MCF 10A (cell line): ENCODE data around the gene BCR. TPM values are rescaled to one million over a fixed set of nuclear protein-coding genes. Genes with fewer than 3 reads are reported as not detected.
A peak's percentile ranks its signal among the peaks of the same experiment; 100 is the strongest.

Experiments
- BruUV-seq: library from RNA; stranded (reverse); fragments of 400-500 nt; replicated peaks from 2 replicates; lab custom pipeline; 2021; lab: Mats Ljungman, UMichigan
- CTCF ChIA-PET: fragments of 300-600 bp; sonication (Branson Sonifier 250); formaldehyde crosslinking; extraction: SDS; loops from one replicate; lab custom pipeline; 2021; ENCODE audit warnings: antibody characterized with exemption, inconsistent platforms; lab: Yijun Ruan, JAX
- POLR2A ChIA-PET: fragments of 300-600, 350-650 bp; sonication (Branson Sonifier 250); formaldehyde crosslinking; extraction: SDS; loops from one replicate; lab custom pipeline; 2020; ENCODE audit warnings: antibody characterized with exemption, inconsistent platforms; lab: Yijun Ruan, JAX
- DNase-seq: peaks from one replicate; pipeline ENCODE4 v3.0.0-alpha.2; 2018; ENCODE audit not compliant: unreplicated experiment
- H3K27ac Mint-ChIP-seq: one replicate; pipeline ENCODE4 v1.8.0; 2022; ENCODE audit warnings: mild to moderate bottlenecking, low read depth, mixed read lengths; ENCODE audit not compliant: unreplicated experiment
- H3K27me3 Mint-ChIP-seq: one replicate; pipeline ENCODE4 v1.8.0; 2022; ENCODE audit warnings: mixed read lengths; ENCODE audit not compliant: insufficient read depth, unreplicated experiment
- H3K36me3 Mint-ChIP-seq: one replicate; pipeline ENCODE4 v1.8.0; 2022; ENCODE audit warnings: mild to moderate bottlenecking, moderate library complexity, mixed read lengths; ENCODE audit not compliant: insufficient read depth, unreplicated experiment
- H3K4me1 Mint-ChIP-seq: one replicate; pipeline ENCODE4 v1.8.0; 2022; ENCODE audit warnings: mixed read lengths; ENCODE audit not compliant: insufficient read depth, unreplicated experiment
- H3K4me3 Mint-ChIP-seq: one replicate; pipeline ENCODE4 v1.8.0; 2022; ENCODE audit warnings: mild to moderate bottlenecking, moderate library complexity, mixed read lengths; ENCODE audit not compliant: unreplicated experiment
- H3K9me3 Mint-ChIP-seq: one replicate; pipeline ENCODE4 v1.8.0; 2022; ENCODE audit warnings: mixed read lengths; ENCODE audit not compliant: unreplicated experiment
- CTCF ChIP-seq: fragments of 200-600 bp; IDR thresholded peaks from one replicate; pipeline ENCODE4 v1.8.0; 2022; ENCODE audit warnings: antibody characterized with exemption, mild to moderate bottlenecking; ENCODE audit not compliant: unreplicated experiment
- intact Hi-C: fragments of 100-400 bp; cut with micrococcal nuclease; formaldehyde crosslinking; loops from 2 replicates; pipeline ENCODE4 v1.14.1; 2022
- total RNA-seq: library from RNA; stranded (reverse); gene quantifications from 2 replicates; pipeline ENCODE4 v1.2.3, GENCODE V29; 2022

Gene BCR
- total RNA-seq, 1 experiment from 2014 or later, result 77.9 TPM

- no TSS peak for BruUV-seq
- Mint-ChIP-seq H3K9me3 (no peaks in the 10 kb centered on the region), H3K36me3 (peaks cover 64% of the 10 kb centered on the region), H3K27me3 (no peaks in the 10 kb centered on the region), H3K27ac (no peak overlapping the region), H3K4me1 (peaks cover 6% of the 10 kb centered on the region), H3K4me3 (no peak overlapping the region)
- ChIA-PET CTCF (interaction anchor here (0.6 to 3.3 kb wide), 30 partner anchors 8 to 331 kb away, joined by 3 to 43 read pairs (median 4); partner anchors contain the start of gene BCR), POLR2A (interaction anchor here (0.7 to 1.1 kb wide), 3 partner anchors 11 to 112 kb away, joined by 3 to 4 read pairs (median 3); no protein-coding TSS in a partner anchor)
- TF ChIP-seq CTCF, result peak; percentile 76
- intact Hi-C loops, result loop anchor here (1.0 to 10.0 kb wide), 2 partner anchors 112 to 335 kb away; no protein-coding TSS in a partner anchor
- peak; percentile 61 for DNase-seq
Measured at GRCh38 chr22:23289851-23290724, 109.8 kb downstream of the BCR start.

- H3K36me3 Mint-ChIP-seq, result peaks cover 62% of the 10 kb centered on the region
- H3K27ac Mint-ChIP-seq, result peak overlapping the region; percentile 18
- ChIA-PET CTCF (interaction anchor here (0.6 to 3.3 kb wide), 4 partner anchors 50 to 124 kb away, joined by 3 to 43 read pairs (median 6); partner anchors contain the start of gene BCR), POLR2A (no interaction called here)
- H3K27me3 Mint-ChIP-seq, result no peaks in the 10 kb centered on the region
- H3K9me3 Mint-ChIP-seq, result no peaks in the 10 kb centered on the region
- no peak for DNase-seq
- TF ChIP-seq CTCF, result no peak
- no peak overlapping the region for H3K4me3 Mint-ChIP-seq
- no TSS peak for BruUV-seq
- intact Hi-C loops, result loop anchor here (10.0 kb wide), 1 partner anchor 337 kb away; no protein-coding TSS in a partner anchor
- H3K4me1 Mint-ChIP-seq, result peaks cover 6% of the 10 kb centered on the region
Measured at GRCh38 chr22:23291806-23292452, 111.6 kb downstream of the BCR start.

- DNase-seq, result no peak
- CTCF ChIA-PET, result interaction anchor here (0.6 to 2.2 kb wide), 7 partner anchors 13 to 334 kb away, joined by 3 to 8 read pairs (median 3); partner anchors contain the start of gene BCR
- peaks cover 70% of the 10 kb centered on the region for H3K36me3 Mint-ChIP-seq
- POLR2A ChIA-PET, result no interaction called here
- no TSS peak for BruUV-seq
- H3K27me3 Mint-ChIP-seq, result no peaks in the 10 kb centered on the region
- no peak overlapping the region for H3K27ac Mint-ChIP-seq
- TF ChIP-seq CTCF, result no peak
- intact Hi-C loops, result loop anchor here (10.0 kb wide), 1 partner anchor 338 kb away; no protein-coding TSS in a partner anchor
- H3K4me1 Mint-ChIP-seq, result peaks cover 6% of the 10 kb centered on the region
- no peak overlapping the region for H3K4me3 Mint-ChIP-seq
- H3K9me3 Mint-ChIP-seq, result no peaks in the 10 kb centered on the region
Measured at GRCh38 chr22:23292453-23293350, 112.4 kb downstream of the BCR start.
